Measurements from ENCODE around the gene SPATA17.

The SPATA17 gene

DNA sequence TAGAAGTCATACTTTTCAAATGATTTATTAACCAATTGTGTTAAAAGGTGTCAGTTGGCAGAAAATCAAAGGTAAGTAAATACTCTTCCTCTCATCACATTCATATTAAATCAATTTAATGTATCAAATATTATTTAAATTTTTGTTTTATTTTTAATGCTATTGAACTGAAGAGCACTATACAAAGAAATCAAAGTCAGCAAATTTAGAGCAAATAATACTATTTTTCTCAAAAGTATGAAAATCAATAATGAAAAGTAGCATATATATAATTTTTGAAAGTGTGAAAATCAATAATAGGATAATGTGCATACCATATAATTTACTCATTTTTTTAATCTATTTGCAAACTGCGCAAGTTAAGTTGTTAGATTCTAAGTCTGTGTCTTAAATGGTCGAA, 181.0 kb downstream of the SPATA17 start:
- TF ChIP-seq, protein P1, sequence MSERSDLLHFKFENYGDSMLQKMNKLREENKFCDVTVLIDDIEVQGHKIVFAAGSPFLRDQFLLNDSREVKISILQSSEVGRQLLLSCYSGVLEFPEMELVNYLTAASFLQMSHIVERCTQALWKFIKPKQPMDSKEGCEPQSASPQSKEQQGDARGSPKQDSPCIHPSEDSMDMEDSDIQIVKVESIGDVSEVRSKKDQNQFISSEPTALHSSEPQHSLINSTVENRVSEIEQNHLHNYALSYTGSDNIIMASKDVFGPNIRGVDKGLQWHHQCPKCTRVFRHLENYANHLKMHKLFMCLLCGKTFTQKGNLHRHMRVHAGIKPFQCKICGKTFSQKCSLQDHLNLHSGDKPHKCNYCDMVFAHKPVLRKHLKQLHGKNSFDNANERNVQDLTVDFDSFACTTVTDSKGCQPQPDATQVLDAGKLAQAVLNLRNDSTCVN (tag by site-specific recombination; optimal IDR thresholded peaks at IDR 0.05): no peak
- TF ChIP-seq ZEB2 (tag by site-specific recombination; IDR thresholded peaks at IDR 0.05) (no peak), ZNF544 (tag by site-specific recombination; IDR thresholded peaks at IDR 0.05) (no peak)
- Histone ChIP-seq H3K4me3 (ENCODE audit: low read depth, low read length) (no peak overlapping the region), H3K4me1 (ENCODE audit: control insufficient read depth, insufficient read depth, low read length) (no peaks in the 10 kb centered on the region), H3K9me3 (ENCODE audit: control insufficient read depth, insufficient read depth, low read depth, low read length) (no peaks in the 10 kb centered on the region), H3K27ac (ENCODE audit: extremely low read depth, low read depth, low read length) (no peak overlapping the region), H3K36me3 (ENCODE audit: control insufficient read depth in 2 of 2, insufficient read depth in 1 of 2, low read length in 2 of 2) (no peaks in the 10 kb centered on the region)
- CTCF ChIA-PET: no interaction called here
- POLR2A ChIA-PET: no interaction called here

DNA sequence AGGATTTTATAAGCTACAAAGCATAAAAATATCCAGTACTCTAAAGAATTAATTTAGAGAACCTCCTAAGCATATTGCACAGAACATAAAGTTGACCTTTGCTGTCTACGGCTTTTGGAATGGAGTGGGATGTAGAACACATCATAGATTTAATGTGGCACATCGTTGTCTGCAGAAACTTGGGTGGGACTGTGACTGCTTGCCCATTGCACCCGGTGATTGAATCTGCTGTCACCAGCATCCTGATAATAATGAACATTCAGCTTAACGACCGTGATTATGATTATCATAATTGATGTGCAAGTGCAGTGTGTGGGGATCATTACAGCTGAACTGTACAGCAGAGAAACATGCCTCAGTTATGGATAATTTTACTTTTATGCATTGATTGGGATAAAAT, 181.9 kb downstream of the SPATA17 start:
- Histone ChIP-seq H3K27ac (ENCODE audit: extremely low read depth, low read depth, low read length) (no peak overlapping the region), H3K4me1 (ENCODE audit: control insufficient read depth, insufficient read depth, low read length) (no peaks in the 10 kb centered on the region), H3K4me3 (ENCODE audit: low read depth, low read length) (no peak overlapping the region), H3K36me3 (ENCODE audit: control insufficient read depth in 2 of 2, insufficient read depth in 1 of 2, low read length in 2 of 2) (no peaks in the 10 kb centered on the region), H3K9me3 (ENCODE audit: control insufficient read depth, insufficient read depth, low read depth, low read length) (no peaks in the 10 kb centered on the region)
- TF ChIP-seq ZNF274 (IDR thresholded peaks at IDR 0.05; ENCODE audit: low read length) (no peak), ZNF274 (tag by site-specific recombination; IDR thresholded peaks at IDR 0.05; ENCODE audit: borderline replicate concordance) (no peak), YY1 (tag by site-specific recombination; IDR thresholded peaks at IDR 0.05) (no peak), ZNF600 (tag by site-specific recombination; IDR thresholded peaks at IDR 0.05) (no peak), ZNF341 (tag by site-specific recombination; IDR thresholded peaks at IDR 0.05; ENCODE audit: low read depth) (no peak), ZNF132 (tag by site-specific recombination; IDR thresholded peaks at IDR 0.05; ENCODE audit: borderline replicate concordance) (no peak)
- TF ChIP-seq, protein P2, sequence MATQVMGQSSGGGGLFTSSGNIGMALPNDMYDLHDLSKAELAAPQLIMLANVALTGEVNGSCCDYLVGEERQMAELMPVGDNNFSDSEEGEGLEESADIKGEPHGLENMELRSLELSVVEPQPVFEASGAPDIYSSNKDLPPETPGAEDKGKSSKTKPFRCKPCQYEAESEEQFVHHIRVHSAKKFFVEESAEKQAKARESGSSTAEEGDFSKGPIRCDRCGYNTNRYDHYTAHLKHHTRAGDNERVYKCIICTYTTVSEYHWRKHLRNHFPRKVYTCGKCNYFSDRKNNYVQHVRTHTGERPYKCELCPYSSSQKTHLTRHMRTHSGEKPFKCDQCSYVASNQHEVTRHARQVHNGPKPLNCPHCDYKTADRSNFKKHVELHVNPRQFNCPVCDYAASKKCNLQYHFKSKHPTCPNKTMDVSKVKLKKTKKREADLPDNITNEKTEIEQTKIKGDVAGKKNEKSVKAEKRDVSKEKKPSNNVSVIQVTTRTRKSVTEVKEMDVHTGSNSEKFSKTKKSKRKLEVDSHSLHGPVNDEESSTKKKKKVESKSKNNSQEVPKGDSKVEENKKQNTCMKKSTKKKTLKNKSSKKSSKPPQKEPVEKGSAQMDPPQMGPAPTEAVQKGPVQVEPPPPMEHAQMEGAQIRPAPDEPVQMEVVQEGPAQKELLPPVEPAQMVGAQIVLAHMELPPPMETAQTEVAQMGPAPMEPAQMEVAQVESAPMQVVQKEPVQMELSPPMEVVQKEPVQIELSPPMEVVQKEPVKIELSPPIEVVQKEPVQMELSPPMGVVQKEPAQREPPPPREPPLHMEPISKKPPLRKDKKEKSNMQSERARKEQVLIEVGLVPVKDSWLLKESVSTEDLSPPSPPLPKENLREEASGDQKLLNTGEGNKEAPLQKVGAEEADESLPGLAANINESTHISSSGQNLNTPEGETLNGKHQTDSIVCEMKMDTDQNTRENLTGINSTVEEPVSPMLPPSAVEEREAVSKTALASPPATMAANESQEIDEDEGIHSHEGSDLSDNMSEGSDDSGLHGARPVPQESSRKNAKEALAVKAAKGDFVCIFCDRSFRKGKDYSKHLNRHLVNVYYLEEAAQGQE (tag by site-specific recombination; IDR thresholded peaks at IDR 0.05): no peak
- TF ChIP-seq, protein P3, sequence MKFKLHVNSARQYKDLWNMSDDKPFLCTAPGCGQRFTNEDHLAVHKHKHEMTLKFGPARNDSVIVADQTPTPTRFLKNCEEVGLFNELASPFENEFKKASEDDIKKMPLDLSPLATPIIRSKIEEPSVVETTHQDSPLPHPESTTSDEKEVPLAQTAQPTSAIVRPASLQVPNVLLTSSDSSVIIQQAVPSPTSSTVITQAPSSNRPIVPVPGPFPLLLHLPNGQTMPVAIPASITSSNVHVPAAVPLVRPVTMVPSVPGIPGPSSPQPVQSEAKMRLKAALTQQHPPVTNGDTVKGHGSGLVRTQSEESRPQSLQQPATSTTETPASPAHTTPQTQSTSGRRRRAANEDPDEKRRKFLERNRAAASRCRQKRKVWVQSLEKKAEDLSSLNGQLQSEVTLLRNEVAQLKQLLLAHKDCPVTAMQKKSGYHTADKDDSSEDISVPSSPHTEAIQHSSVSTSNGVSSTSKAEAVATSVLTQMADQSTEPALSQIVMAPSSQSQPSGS (tag by site-specific recombination; IDR thresholded peaks at IDR 0.05; ENCODE audit: low read depth): no peak
- ChIA-PET CTCF (no interaction called here), POLR2A (no interaction called here)

DNA sequence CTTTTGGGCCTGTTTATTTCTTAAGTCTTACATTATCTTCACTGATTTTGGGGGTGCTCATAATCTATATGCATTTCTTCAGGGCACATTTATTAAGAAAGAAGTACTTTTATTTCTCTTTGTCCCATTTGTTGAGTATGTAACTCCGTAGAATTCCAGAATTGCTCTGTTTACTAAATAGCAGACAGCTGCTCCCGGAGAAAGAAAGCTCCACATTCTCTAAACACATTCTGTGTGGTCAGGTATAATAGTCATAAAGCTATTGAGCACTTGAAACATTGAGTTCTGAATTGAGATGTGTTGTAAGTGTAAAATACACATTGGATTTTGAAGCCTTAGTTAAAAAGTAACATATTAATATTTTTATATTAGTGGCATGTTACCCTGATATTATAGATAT, 206.5 kb downstream of the SPATA17 start:
- Histone ChIP-seq H3K9me3 (ENCODE audit: control insufficient read depth, insufficient read depth, low read depth, low read length) (no peaks in the 10 kb centered on the region), H3K4me1 (ENCODE audit: control insufficient read depth, insufficient read depth, low read length) (no peaks in the 10 kb centered on the region), H3K36me3 (ENCODE audit: control insufficient read depth in 2 of 2, insufficient read depth in 1 of 2, low read length in 2 of 2) (no peaks in the 10 kb centered on the region), H3K4me3 (ENCODE audit: low read depth, low read length) (no peak overlapping the region), H3K27ac (ENCODE audit: extremely low read depth, low read depth, low read length) (no peak overlapping the region)
- CTCF ChIA-PET: no interaction called here
- TF ChIP-seq ZNF558 (tag by site-specific recombination; IDR thresholded peaks at IDR 0.05) (no peak), SCRT1 (tag by site-specific recombination; IDR thresholded peaks at IDR 0.05; ENCODE audit: borderline replicate concordance) (no peak), HOXD13 (CRISPR knock-in tag; IDR thresholded peaks at IDR 0.05; ENCODE audit: borderline replicate concordance) (no peak), ZNF121 (tag by site-specific recombination; IDR thresholded peaks at IDR 0.05) (no peak), ZNF416 (tag by site-specific recombination; IDR thresholded peaks at IDR 0.05) (no peak), ZNF837 (tag by site-specific recombination; IDR thresholded peaks at IDR 0.05) (no peak), ZNF10 (tag by site-specific recombination; IDR thresholded peaks at IDR 0.05) (no peak), ZNF610 (tag by site-specific recombination; IDR thresholded peaks at IDR 0.05; ENCODE audit: borderline replicate concordance) (no peak), ZNF292 (tag by site-specific recombination; IDR thresholded peaks at IDR 0.05; ENCODE audit: borderline replicate concordance, low read depth) (no peak), ZBTB1 (tag by site-specific recombination; IDR thresholded peaks at IDR 0.05) (no peak), GLIS2 (tag by site-specific recombination; IDR thresholded peaks at IDR 0.05) (no peak), ZNF624 (tag by site-specific recombination; IDR thresholded peaks at IDR 0.05) (no peak), ZNF76 (tag by site-specific recombination; IDR thresholded peaks at IDR 0.05; ENCODE audit: borderline replicate concordance, low read depth) (no peak), KLF9 (tag by site-specific recombination; IDR thresholded peaks at IDR 0.05; ENCODE audit: low read depth) (no peak), ZNF549 (tag by site-specific recombination; IDR thresholded peaks at IDR 0.05) (no peak), ZNF600 (tag by site-specific recombination; IDR thresholded peaks at IDR 0.05) (no peak)
- TF ChIP-seq, protein P4, sequence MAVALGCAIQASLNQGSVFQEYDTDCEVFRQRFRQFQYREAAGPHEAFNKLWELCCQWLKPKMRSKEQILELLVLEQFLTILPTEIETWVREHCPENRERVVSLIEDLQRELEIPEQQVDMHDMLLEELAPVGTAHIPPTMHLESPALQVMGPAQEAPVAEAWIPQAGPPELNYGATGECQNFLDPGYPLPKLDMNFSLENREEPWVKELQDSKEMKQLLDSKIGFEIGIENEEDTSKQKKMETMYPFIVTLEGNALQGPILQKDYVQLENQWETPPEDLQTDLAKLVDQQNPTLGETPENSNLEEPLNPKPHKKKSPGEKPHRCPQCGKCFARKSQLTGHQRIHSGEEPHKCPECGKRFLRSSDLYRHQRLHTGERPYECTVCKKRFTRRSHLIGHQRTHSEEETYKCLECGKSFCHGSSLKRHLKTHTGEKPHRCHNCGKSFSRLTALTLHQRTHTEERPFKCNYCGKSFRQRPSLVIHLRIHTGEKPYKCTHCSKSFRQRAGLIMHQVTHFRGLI (tag by site-specific recombination; IDR thresholded peaks at IDR 0.05): no peak
- POLR2A ChIA-PET: no interaction called here

Data from HEK293 (cell line).